RPMI7951 (cell line): Measurements from ENCODE around the gene HES5. TPM values are rescaled to one million over a fixed set of nuclear protein-coding genes. Genes with fewer than 3 reads are reported as not detected.

Experiments used
- DNase-seq: peaks from one replicate; pipeline ENCODE4 v3.0.0-alpha.2; 2012; ENCODE audit warnings: low read depth
- total RNA-seq: library from RNA; depleted of rRNA; stranded (reverse); fragments of >200 nt; shearing (Covaris generic); gene quantifications from 2 replicates; pipeline ENCODE4 v1.2.3, GENCODE V29; 2014; rRNA removed

The HES5 gene
- total RNA-seq, 1 experiment from 2014 or later, result not detected

GRCh38 chr1:2480236-2480985 lies 49.7 kb downstream of the HES5 start:
- no peak for DNase-seq

DNA sequence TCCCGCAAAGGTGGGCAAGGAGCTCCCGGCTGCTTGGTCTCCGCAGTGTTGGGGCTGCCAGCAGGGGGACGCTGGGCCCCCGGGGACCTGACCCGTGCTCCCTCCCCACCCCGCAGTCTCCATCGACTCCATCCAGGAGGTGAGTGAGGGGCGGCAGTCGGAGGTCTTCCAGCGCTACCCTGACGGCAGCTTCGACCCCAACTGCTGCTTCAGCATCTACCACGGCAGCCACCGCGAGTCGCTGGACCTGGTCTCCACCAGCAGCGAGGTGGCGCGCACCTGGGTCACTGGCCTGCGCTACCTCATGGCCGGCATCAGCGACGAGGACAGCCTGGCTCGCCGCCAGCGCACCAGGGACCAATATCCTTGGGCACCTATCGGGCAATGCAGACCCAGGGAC lies 50.4 kb downstream of the HES5 start:
- DNase-seq, result no peak

DNA sequence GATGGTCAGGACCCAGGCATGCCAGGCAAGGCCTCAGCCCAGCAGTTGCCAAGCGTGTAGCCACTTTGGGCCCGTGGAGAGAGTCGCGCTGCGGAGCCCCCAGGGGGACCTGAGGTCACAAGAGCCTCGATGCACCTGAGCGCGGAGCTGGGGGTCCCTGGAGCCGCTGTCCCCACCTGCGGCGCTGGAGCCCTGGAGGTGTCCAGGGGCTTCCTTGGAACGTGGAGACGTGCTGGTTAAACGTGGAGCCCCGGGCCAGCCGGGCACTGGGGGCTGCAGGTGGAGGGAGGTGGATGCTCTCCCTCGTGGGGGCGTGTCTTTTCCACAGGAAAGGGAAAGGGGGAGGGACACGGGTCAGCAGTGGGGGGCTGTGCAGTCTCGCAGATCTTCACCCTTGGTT lies 50.9 kb downstream of the HES5 start:
- no peak for DNase-seq

Other genes starting within 250 kb of the HES5 start
- 7.1 and 8.3 TPM in 2 replicates for gene MORN1, start 138.7 kb downstream of the HES5 start, total RNA-seq
- 99.8 and 113 TPM in 2 replicates for gene RER1, start 138.4 kb downstream of the HES5 start, total RNA-seq
- 23.3 and 27.9 TPM in 2 replicates for gene PEX10, start 117.7 kb downstream of the HES5 start, total RNA-seq
- gene PLCH2, start 54.0 kb downstream of the HES5 start, total RNA-seq, result 0.12 and 0.29 TPM in 2 replicates
- gene PANK4, start 3.7 kb downstream of the HES5 start, total RNA-seq, result 15.0 and 17.6 TPM in 2 replicates
- gene TNFRSF14, start 26.1 kb upstream of the HES5 start, total RNA-seq, result 26.8 and 29.4 TPM in 2 replicates
- 21.5 and 26.1 TPM in 2 replicates for gene PRXL2B, start 56.5 kb upstream of the HES5 start, total RNA-seq
- 2.8 TPM in 1 of 2 replicates, not detected in the other for gene MMEL1, start 102.8 kb upstream of the HES5 start, total RNA-seq